Hematopoietic multipotent progenitor cell treated with erythropoietin and hydrocortisone succinate and interleukin-3 and kit ligand, for 17 days (in vitro differentiated cells): ENCODE measurements around the gene RPL4.
"Not testable (repeated sequence)": the region's sequence is repeated elsewhere in the genome, so short reads cannot be mapped to it uniquely, and the experiment has no call there.

Experiments used
- DNase-seq: peaks from one replicate; pipeline ENCODE4 v3.0.0-alpha.2; 2015; ENCODE audit warnings: low spot score

Gene RPL4

DNA sequence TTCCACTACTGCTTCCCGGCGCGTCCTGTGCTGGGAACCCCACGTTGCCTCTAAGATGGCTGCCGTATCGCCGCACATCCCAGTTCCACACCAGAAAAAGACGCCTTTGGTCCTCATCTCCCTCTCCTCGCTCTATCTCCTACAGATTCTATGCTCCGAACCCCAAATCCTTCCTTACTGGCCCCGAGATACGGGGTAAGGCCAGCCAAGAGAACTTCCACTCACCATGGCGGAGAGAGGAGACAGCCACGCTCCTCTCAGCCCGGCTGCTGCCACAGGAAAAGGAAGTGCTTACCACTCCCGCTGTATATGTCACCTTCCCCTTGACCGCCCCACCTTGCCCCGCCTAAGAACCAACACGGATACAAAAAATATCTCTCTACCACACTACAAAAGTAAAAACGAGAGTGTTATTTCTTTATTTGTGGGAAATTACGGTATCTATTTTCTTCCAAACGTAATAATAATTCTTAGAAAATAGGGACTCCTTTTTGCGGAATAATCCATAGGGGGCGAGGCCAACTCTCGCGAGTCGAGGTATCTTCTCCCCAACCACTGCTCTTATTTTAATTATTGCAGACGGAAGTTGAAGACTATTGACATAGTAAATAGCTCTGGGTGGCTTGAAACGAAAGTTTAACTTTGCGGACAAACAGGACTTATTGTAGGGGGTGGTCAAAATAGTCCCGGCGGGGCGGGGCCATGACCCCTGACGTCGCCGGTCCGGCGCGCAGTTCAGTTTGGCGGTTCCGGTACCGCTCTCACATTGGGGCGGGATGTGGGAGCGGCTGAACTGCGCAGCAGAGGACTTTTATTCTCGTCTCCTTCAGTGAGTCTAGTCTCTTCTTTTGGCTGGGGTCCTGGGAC, at the start of gene RPL4, which contains the start of gene ZWILCH:
TSS of gene RPL4 (minus strand) at position 293 of the 867 bp plus-strand sequence. CDS start at position 228, 65 bp downstream.
TSS of gene ZWILCH (plus strand) at position 764 of the 867 bp plus-strand sequence. CDS start at position 777, 13 bp downstream.
- peak; percentile 85 for DNase-seq

DNA sequence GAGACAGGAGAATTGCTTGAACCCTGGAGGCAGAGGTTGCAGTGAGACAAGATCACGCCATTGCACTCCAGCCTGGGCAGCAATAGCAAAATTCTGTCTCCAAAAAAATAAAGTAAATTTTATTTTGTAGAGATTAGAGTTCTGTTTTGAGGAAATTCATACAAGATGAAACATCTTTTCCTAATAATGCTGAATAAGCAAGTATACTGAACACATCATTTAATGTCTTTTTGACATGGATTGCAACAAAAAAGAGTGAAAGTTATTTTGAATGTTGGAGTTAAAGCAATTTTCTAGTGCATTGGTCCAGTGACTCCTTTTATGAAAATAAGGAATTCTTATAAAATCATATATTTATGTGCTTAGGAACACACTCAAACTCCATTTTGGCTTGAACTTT, 40.6 kb upstream of the RPL4 start:
- no peak for DNase-seq

DNA sequence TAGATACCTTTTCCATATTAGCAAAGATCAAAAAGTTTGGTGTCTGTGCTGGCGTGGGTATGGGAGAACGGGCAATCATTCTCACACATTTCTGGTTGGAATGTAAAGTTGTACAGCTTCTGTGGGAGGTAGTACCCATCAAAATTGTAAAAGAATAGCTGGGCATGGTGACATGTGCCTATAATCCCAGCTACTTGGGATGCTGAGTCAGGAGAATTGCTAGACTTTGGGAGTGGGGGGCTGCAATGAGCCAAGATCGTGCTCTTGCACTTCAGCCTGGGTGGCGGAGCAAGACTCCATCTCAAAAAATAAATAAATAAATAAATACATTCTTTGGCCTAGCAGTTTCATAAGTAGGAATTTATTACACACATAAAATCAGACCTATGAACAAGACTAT, 38.2 kb upstream of the RPL4 start:
- no peak for DNase-seq

DNA sequence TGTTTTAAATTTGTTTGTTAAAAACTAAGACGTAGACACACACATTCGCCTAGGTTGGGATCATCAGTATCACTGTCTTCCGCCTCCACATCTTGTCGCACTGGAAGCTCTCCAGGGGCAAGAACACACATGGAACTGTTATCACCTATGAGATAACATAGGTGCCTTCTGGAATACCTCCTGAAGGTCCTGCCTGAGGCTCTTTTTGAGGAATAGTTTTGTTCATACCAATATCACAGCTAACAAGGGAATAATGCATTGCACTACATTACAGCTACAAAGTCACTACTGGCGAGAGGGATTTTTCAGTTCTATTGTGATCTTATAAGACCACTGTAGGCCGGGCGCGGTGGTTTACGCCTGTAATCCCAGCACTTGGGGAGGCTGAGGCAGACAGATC, 30.4 kb upstream of the RPL4 start:
- DNase-seq: no peak

DNA sequence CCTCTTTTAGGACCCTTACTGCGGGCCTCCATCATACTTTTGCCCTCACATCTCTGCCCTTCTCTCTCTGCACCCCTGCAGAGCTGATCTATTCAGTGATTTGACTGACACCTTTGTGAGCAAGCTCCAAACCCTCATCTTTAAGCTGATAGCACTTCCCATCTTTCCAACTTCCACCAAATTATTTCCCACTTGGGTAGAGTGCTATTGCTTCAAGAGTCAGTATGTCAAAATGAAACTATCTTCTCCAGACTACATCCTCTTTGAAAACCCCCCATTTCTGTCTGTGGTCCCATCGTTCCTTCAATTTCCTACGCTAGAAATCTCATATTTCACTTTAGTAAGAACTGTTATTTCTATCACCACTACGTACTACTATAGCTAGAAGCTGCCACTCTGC, 20.2 kb upstream of the RPL4 start:
- no peak for DNase-seq

DNA sequence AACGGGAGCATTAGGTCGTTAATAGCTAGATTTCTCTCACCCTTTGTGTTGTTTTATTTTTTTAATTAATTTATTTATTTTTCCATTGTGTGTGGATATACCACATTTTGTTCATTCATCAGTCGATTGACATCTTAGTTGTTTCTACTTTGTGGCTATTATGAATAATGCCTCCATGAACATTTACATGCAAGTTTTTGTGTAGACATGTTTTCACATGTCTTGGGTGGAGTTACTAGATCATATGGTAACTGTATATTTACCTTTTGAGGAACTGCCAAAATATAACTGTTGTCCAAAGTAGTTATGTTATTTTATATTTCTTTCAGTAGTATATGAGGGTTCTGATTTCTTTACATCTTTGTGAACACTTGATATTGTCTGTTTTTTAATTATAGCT, 19.3 kb upstream of the RPL4 start:
- no peak for DNase-seq

DNA sequence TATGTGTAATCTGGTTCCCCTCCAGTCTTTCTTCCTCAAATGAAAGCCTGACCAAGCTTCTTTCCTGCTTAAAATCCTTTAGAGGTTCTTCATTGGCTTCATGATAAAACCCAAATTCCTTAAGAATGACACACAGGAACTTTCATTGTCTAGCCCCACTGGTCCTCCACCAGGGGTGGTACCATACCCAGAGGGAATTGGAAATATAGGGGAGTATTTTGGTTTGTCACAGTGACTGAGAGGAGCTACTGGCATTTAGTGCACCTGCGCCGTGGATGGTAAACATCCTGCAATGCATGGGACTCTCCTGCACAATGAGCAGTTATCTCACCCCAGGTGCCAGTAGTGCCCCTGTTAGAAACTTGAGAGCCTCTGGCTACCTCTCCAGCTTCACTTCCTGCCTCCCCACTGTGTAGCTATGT, 11.3 kb upstream of the RPL4 start:
- DNase-seq: no peak

DNA sequence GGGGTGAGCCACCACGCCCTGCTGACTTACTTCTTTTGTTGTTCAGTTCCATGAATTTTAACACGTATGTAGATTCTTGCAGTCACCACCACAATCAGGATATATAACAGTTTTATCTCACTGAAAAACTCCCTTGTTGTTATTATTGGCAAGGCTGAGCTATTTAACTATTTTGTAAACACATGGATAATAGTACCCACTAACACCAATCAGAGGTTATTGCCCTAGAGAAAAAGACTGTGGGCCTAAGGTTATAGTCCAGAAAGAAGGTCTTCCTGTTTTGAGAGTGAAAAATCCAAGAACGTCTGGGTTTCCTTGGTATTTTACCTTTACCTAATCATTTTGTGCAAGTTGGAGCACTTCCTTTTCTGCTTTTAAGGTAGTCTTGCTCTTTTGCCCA, 9.9 kb upstream of the RPL4 start:
- DNase-seq: no peak

DNA sequence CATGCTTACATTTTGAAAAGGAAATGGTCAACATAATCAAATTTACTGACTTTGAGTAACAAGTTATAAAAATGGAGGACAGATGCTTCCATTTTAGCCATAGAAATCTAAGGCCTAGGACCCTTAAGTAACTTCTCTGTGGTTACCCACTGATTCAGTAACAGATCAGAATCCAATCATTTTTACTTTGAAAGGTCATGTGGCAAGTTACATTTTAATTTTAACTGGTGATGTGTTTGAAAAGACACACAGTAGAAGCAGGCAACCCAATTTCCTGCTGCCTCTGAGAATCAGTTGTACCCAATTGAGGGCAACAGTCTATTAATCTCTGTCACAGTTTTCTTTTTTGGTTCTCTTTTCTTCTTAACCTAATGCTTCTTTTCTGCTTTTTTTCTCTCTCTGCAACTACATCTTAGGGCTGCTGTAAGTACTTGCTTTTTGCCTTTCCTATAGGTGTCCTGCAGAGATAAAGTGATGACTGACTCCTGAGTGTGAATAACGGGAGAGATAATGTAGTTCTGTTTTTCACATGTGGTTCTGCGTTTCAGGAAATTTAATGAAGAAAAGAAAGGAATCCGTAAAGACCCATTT, 3.7 kb upstream of the RPL4 start:
- no peak for DNase-seq

DNA sequence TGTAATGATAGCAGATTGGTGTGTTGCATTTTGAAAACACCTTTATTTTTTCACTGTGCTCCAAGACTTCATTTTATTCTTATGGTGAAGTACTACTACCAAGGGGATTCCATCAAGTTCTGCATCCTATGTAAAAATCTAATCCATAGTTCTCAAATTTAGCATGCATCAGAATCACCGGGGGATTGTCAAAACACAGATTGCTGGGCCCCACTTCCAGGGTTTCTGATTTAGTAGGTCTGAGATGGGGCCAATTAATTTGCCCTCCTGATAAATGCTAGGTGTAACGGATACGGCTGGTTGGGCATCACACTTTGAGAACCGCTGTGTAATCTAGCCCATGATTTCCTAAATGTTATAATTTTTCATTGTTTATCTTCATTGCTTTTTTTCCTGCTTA, 1.2 kb upstream of the RPL4 start:
- no peak for DNase-seq

DNA sequence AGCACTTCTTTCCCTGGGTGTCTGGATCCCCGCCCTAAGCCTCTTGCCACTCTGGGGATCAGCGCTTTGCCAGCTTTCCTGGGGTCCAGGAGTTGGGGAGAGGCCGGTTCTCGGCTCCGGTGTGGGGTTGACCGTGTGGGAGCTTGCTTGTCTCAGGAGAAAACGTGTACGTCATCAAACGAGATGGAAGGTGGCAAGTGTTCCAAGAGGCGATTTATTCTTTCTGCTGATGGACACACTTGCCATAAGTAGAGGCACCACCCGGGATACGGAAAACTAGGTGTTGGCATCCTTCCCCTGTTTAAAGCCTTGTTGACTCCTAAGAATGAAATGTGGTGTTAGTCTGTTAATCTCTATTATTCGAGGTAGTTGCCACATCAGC, 766 bp upstream of the RPL4 start:
- no peak for DNase-seq

DNA sequence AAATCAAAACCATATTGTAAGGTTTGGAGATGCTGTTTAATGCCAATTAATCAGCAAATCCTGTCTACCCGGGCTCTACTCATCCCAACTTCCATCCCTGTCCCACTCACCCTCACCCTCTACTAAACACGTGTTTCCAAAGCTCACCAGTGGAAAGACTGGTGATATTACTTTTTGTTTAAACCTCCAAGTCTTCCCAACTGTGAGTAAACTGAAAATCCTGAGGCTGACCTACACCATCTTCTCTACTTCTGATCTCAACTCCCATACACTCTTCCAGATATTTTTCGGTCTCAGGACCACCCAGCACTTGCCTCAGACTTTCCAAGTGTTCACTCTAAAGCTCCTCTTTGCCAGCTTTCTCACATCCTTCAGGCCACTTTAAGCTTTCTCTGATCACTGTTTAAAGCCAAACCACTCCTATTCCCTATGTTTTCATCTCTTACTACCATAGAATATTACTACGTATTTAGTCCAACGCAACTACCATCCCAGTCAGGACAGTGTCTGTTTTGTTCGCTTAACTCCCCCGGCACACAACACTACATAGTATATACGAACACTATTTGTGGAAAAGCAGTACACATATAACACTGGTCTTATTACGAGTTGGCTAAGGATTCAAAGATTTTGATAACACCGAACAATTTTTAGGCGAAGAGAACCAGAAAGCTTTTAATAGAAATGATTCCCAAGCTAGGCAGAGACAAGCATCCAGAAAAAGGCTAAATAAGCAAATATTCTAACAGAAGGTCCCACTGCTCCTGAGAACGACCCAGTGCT, 684 bp downstream of the RPL4 start:
- no peak for DNase-seq

DNA sequence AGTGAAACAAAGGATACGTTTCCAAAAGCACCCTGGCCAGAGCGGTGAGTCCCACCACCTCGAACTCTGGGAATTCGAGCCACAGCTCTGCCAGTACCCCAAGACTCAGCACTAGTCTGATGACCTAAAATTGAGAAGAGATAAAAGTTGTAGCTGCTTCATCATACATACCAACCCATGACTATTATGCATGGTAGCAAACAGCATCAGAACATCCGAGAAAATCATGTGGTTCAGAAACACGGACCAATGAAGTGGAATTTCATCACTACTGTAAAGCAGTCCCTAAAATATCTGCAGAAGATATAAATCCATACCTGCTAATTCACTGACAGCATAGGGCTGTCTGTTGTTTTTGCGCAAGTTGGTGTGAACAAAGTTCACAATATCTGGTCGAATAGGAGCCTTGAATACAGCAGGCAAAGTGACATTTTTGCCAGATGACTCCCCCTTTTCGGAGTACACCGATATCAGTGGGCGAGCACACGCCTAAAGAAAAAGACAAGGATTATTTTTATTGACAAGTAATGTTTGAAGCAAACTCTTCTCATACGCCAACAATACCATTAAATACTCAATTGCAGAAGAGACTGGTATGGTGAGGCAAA, 1.5 kb downstream of the RPL4 start:
- not testable (repeated sequence) for DNase-seq

DNA sequence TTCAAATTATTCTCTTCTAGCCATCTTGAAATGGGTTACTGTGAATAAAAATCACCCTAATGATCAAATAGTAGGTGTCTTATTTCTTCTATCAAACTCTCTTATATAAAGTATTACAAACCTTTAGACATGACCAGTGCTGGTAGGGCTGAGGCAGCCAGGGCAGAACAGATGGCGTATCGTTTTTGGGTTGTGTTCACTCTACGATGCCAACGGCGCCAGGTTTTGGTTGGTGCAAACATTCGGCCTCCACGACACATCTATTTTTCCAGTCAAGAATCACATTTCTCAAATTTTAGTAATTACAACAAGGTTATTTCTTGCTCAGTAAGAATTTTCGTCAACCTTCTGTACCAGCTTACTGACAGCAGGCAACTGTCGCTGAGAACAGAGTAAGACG, 2.2 kb downstream of the RPL4 start:
- DNase-seq: no peak

DNA sequence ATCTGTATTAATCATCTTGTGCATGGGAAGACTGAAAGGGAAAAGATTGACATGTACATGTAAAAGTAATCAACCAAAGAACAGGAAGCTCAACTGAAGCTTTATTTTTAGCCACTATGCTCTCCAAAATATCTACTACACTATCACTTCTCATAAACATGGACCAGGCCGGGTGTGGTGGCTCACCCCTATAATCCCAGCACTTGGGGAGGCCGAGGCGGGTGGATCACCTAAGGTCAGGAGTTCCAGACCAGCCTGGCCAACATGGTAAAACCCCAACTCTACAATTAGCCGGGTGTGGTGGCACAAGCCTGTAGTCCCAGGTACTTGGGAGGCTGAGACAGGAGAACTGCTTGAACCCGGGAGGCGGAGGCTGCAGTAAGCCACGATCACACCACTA, 4.3 kb downstream of the RPL4 start:
- DNase-seq: not testable (repeated sequence)

DNA sequence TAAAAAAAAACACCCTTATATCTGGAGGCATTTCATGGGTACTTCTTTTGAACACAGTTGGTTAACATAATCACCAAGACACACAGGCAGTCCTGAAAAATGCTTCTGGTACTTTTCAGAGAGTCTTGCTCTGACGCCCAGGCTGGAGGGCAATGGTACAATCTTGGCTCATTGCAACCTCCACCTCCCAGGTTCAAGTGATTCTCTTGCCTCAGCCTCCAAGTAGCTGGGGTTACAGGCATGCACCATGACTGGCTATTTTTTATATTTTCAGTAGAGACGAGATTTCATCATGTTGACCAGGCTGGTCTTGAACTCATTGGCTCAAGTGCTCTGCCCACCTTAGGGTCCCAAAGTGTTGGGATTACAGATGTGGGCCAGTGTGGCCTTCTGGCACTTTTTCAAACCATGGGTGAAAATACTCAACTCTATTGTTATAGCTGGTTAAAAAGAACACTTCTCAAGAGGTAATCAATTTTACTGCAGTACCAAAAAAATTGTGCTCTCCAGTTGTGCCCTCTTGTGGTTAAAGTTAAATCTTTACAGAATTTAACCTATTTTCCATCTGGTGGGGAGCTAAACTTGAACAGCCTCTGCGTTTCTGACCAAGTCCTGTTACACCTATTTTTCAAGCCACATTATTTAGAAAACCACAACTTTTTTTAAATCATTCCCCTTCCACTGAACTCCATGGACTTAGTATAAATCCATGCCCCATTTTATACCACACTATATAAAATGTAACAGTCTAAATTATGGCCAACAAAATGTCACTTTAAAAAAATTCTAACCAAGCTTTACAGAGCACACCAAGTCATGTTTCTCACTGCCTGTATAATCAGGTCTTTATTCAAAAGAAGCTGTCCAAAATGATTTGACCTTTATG, 5.9 kb downstream of the RPL4 start:
- DNase-seq: peak; percentile 21

DNA sequence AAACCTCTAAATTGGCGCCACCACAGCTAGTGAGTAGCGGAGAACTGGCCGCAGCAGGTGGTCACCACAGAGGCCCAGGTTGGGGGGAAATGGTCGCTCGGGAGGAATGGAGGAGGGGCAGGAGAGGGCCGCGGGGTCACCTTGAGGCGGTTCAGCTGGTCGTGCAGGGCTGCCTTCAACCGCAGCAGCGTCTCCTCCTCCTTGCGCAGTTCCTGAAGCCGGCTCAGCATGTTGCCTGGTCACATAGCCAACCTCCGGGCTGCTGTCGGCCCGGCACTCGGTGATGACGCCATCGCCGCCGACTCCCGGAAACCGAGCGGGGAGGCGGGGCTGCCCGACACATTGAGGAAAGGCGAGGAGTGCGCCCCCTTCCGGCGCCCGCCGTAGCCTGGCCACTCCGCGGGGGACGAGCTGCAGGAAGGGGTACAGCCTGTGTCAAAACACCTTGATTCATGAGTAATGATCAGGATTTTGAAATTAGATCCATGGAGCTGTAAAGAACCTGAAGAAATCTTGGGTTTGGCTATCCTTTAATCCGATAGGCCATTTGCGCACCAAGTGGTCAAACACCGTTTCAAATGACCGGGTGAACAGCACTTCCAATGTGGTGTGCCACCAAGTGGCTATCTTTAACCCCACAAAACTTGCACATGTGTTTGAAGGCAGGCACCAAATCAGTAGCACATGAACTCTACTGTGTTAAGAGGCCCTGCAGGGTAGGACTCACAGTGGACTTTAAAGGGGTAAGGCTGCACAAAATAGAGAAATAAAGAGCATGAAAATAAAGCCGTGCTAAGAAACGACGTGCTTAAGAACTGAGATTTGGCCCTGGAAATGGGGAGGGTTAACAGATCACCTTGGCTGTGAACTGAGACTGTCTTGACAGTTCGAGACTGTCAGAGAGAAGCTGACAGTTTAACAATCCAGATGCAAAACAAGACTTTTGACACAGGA, 6.9 kb downstream of the RPL4 start, which contains the start of gene SNAPC5:
TSS of gene SNAPC5 (minus strand) at position 261 of the 954 bp plus-strand sequence. CDS start at position 230, 31 bp downstream.
- peak; percentile 95 for DNase-seq

DNA sequence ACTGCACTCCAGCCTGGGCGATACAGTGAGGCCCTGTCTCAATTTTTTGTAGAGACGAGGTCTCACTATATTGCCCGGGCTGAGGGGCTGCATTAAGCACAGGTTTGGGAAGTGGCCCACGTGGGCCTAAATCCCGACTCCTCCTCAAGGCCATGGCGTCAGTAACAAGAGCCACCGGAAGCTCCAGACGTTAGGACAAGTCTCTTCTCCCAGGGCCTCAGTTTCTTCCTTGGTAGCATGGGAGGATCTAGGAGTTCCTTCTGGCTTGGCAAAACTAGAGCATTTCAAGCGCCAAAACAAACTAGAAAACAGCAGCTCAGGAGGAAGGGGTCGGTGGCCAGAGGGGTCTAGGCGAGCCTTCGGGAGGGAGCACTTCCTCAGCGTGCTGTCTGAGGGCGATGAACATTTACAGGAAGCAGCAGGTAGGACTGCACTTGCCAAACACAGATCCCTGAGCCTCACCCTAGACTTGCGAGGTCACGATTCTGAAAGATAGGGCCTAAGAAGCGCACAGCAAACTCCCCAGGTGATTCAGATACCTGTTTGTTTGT, 7.6 kb downstream of the RPL4 start:
- DNase-seq: no peak

DNA sequence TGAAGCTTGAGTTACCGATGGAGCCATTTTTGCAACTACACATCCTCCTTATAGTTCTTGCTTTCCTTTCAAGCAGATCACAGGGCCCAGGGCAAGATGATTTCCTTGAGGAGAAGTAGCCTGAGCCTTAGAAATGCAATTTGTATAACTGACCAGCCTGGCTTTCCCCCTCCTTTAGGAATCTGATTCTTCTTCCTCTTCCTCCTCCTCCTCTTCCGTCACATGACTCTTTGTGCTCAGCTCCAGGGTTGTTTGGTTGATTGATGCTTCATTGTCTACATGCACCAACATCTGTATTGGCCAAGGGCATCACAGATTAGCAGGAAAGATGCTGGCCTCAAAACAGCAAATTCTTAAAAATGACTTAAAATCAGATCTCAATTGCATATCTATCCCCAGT, 10.4 kb downstream of the RPL4 start:
- DNase-seq: no peak

DNA sequence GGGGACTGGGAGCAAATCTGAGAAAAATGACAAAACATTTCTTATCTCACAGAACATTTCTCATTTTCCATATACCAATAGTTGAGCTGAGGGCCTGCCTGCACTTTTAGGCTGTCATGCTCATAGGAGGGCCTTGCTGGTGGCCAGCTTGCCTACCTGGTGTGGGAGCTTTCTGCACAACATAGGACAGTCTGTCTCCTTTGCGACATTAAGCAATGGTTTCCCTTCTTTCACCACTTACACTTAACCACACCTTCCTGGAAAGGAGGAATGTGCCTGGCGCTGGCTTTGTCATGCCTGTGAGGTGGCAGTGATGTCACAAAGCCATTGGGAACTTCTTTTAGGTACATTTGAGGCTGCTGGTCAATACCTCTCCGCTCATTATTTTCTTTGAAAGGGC, 12.8 kb downstream of the RPL4 start:
- no peak for DNase-seq
